Mammary epithelial cell (primary cell): ENCODE results near the gene PIGU.

ENCODE experiments used
- EZH2 ChIP-seq: IDR thresholded peaks from 2 replicates; pipeline ENCODE4 v1.6.1; 2012; ENCODE audit warnings: low read length, inconsistent platforms, borderline replicate concordance
- TF ChIP-seq, protein P1 (sequence below), 2 donors: IDR thresholded peaks in 1 of 2; conservative IDR thresholded peaks in 1 of 2; 2 replicates each; pipeline ENCODE4 v1.5.1; 2011 to 2012; ENCODE audit warnings: inconsistent platforms in 2 of 2, low read length in 2 of 2, mild to moderate bottlenecking in 2 of 2, control low read depth in 1 of 2, low read depth in 1 of 2; ENCODE audit not compliant: insufficient read depth in 1 of 2; ENCODE audit errors: extremely low read depth in 1 of 2

DNA sequence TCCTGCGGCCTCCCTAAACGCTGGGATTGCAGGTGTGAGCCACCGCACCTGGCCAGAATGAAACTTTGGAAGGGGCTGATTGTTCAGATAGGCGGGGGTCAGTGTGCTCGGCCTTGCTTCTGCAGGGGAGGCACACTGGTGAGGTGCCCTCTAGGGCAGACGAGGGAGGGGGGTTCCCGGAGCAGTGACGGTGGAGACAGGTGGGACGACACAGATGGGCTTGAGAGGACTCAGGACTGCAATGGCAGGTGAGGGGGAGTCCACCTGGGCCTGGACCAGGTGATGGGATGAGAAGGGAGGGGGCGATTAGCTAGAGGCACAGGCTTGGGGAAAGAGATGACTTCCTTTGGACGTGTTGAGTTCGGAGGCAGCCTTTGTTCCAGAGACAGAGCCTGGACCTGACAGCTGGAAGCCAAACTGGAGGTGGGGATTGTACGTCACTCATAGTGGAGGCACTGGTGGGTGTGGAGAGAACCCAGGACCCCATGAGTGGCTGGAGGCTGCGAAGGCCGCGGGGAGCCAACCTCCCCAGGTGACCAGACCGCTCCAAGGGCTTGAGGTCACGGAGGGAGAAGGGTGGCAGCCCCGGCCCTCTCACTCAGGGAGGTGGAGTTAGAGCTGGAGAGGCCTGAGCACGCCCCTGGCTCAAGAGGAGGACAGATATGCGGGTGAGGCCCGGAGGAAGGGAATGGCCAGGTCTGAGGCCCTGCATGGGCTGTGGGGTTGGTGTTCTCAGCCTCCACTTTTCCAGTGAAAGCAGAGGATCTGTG lies 128.9 kb downstream of the PIGU start:
- TF ChIP-seq, protein P1, sequence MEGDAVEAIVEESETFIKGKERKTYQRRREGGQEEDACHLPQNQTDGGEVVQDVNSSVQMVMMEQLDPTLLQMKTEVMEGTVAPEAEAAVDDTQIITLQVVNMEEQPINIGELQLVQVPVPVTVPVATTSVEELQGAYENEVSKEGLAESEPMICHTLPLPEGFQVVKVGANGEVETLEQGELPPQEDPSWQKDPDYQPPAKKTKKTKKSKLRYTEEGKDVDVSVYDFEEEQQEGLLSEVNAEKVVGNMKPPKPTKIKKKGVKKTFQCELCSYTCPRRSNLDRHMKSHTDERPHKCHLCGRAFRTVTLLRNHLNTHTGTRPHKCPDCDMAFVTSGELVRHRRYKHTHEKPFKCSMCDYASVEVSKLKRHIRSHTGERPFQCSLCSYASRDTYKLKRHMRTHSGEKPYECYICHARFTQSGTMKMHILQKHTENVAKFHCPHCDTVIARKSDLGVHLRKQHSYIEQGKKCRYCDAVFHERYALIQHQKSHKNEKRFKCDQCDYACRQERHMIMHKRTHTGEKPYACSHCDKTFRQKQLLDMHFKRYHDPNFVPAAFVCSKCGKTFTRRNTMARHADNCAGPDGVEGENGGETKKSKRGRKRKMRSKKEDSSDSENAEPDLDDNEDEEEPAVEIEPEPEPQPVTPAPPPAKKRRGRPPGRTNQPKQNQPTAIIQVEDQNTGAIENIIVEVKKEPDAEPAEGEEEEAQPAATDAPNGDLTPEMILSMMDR (conservative IDR thresholded peaks at IDR 0.05 in 1 of 2, IDR thresholded peaks at IDR 0.05 in 1 of 2; ENCODE audit: extremely low read depth in 1 of 2, insufficient read depth in 1 of 2, low read depth in 1 of 2, low read length in 2 of 2) = no peak
- no peak for TF ChIP-seq EZH2
